ENCODE measurements around the gene SV2C. TPM values are rescaled to one million over a fixed set of nuclear protein-coding genes. Genes with fewer than 3 reads are reported as not detected.

Gene SV2C
- total and polyA plus RNA-seq, 2 donors from 2014 or later = 0.13 TPM; not detected in 1

GRCh38 chr5:76177978-76178377 lies 94.8 kb downstream of the SV2C start:
- Histone ChIP-seq H3K9me3 (ENCODE audit: control insufficient read depth in 2 of 3, insufficient read depth in 1 of 3, low read length in 3 of 3) (no peaks in the 10 kb centered on the region), H3K9ac (ENCODE audit: low read length in 3 of 3) (no peak overlapping the region), H3K27me3 (ENCODE audit: control insufficient read depth, insufficient read depth, low read length) (no peaks in the 10 kb centered on the region), H3K4me1 (ENCODE audit: control insufficient read depth in 2 of 3, insufficient read depth in 2 of 3, low read depth in 1 of 3, low read length in 3 of 3) (no peaks in the 10 kb centered on the region), H3K27ac (ENCODE audit: low read depth in 2 of 2, low read length in 2 of 2) (no peak overlapping the region), H3K4me3 (ENCODE audit: low read length in 3 of 3) (no peak overlapping the region), H3K36me3 (ENCODE audit: control insufficient read depth in 2 of 3, insufficient read depth in 3 of 3, low read length in 3 of 3) (no peaks in the 10 kb centered on the region)
- DNase-seq (no peak), FAIRE-seq (no peak)
- intact Hi-C loops (cut with DNase I) = no loop called here
- no peak for TF ChIP-seq CTCF (IDR thresholded peaks at IDR 0.05; ENCODE audit: borderline replicate concordance, extremely low read depth, insufficient read depth)

GRCh38 chr5:76178913-76179312 lies 95.7 kb downstream of the SV2C start:
- H3K4me1 ChIP-seq (ENCODE audit: control insufficient read depth in 2 of 3, insufficient read depth in 2 of 3, low read depth in 1 of 3, low read length in 3 of 3) = no peaks in the 10 kb centered on the region
- TF ChIP-seq CTCF (IDR thresholded peaks at IDR 0.05; ENCODE audit: borderline replicate concordance, extremely low read depth, insufficient read depth) = no peak
- no peak overlapping the region for H3K4me3 ChIP-seq (ENCODE audit: low read length in 3 of 3)
- DNase-seq (no peak), FAIRE-seq (no peak)
- no peaks in the 10 kb centered on the region for H3K36me3 ChIP-seq (ENCODE audit: control insufficient read depth in 2 of 3, insufficient read depth in 3 of 3, low read length in 3 of 3)
- intact Hi-C loops (cut with DNase I) = no loop called here
- no peak overlapping the region for H3K27ac ChIP-seq (ENCODE audit: low read depth in 2 of 2, low read length in 2 of 2)
- no peaks in the 10 kb centered on the region for H3K27me3 ChIP-seq (ENCODE audit: control insufficient read depth, insufficient read depth, low read length)
- H3K9me3 ChIP-seq (ENCODE audit: control insufficient read depth in 2 of 3, insufficient read depth in 1 of 3, low read length in 3 of 3) = no peaks in the 10 kb centered on the region
- no peak overlapping the region for H3K9ac ChIP-seq (ENCODE audit: low read length in 3 of 3)

GRCh38 chr5:76180814-76181805 lies 97.9 kb downstream of the SV2C start:
- Histone ChIP-seq H3K36me3 (ENCODE audit: control insufficient read depth in 2 of 3, insufficient read depth in 3 of 3, low read length in 3 of 3) (no peaks in the 10 kb centered on the region), H3K4me3 (ENCODE audit: low read length in 3 of 3) (no peak overlapping the region), H3K9ac (ENCODE audit: low read length in 3 of 3) (no peak overlapping the region), H3K27me3 (ENCODE audit: control insufficient read depth, insufficient read depth, low read length) (no peaks in the 10 kb centered on the region), H3K9me3 (ENCODE audit: control insufficient read depth in 2 of 3, insufficient read depth in 1 of 3, low read length in 3 of 3) (no peaks in the 10 kb centered on the region), H3K27ac (ENCODE audit: low read depth in 2 of 2, low read length in 2 of 2) (no peak overlapping the region), H3K4me1 (ENCODE audit: control insufficient read depth in 2 of 3, insufficient read depth in 2 of 3, low read depth in 1 of 3, low read length in 3 of 3) (no peaks in the 10 kb centered on the region)
- no peak for FAIRE-seq
- intact Hi-C loops (cut with DNase I) = no loop called here
- DNase-seq = no peak
- no peak for TF ChIP-seq CTCF (IDR thresholded peaks at IDR 0.05; ENCODE audit: borderline replicate concordance, extremely low read depth, insufficient read depth)

All from kidney (tissue), 14 donors.